B cell (primary cell): Measurements from ENCODE around the gene GPR119. TPM values are rescaled to one million over a fixed set of nuclear protein-coding genes. Genes with fewer than 3 reads are reported as not detected.

ENCODE experiments used
- ATAC-seq: fragments of 200-7000 bp; cut with Tn5 transposase; one replicate; pipeline ENCODE4 v1.10.0; 2021; ENCODE audit warnings: low read depth, mild to moderate bottlenecking, moderate number of reproducible peaks, moderate library complexity
- CTCF ChIA-PET: fragments of 350-600 bp; sonication (Branson Sonifier 250); formaldehyde crosslinking; loops from one replicate; lab custom pipeline; 2021; ENCODE audit warnings: antibody characterized with exemption, inconsistent platforms; lab: Charles Lee
- POLR2A ChIA-PET: fragments of 350-600 bp; sonication (Branson Sonifier 250); formaldehyde crosslinking; loops from one replicate; lab custom pipeline; 2021; ENCODE audit warnings: antibody characterized with exemption; lab: Charles Lee
- DNase-seq: peaks from one replicate; pipeline ENCODE4 v3.0.0; 2013
- H2AFZ ChIP-seq: 2 replicates; pipeline ENCODE4 v1.6.1; 2012; ENCODE audit warnings: mild to moderate bottlenecking, low read depth, low read length; ENCODE audit not compliant: insufficient read depth, poor library complexity, severe bottlenecking
- H3K27ac ChIP-seq, 2 donors: 1 replicate in 1 of 2; 2 replicates in 1 of 2; pipeline ENCODE4 v1.5.1; 2012 to 2013; ENCODE audit warnings: low read length in 2 of 2, mild to moderate bottlenecking in 2 of 2, moderate library complexity in 1 of 2
- H3K27me3 ChIP-seq, 4 experiments: fragments of 200-600 bp in 1 of 4; sonication (generic) in 1 of 4; replicated peaks in 1 of 4; 1 replicate in 2 of 4; 2 replicates in 2 of 4; pipeline versions ENCODE4 v1.6.1 to v1.7.0; 2013 to 2016; ENCODE audit warnings: low read length in 3 of 4, mild to moderate bottlenecking in 2 of 4, mixed read lengths in 1 of 4, moderate library complexity in 1 of 4; ENCODE audit not compliant: insufficient read depth in 4 of 4, control insufficient read depth in 3 of 4; ENCODE audit errors: control extremely low read depth in 1 of 4
- H3K36me3 ChIP-seq, 2 experiments: replicated peaks in 1 of 2; 1 replicate in 1 of 2; 2 replicates in 1 of 2; pipeline versions ENCODE4 v1.6.1 to v1.7.1; 2013; ENCODE audit warnings: low read length in 1 of 2; ENCODE audit not compliant: insufficient read depth in 2 of 2, control insufficient read depth in 1 of 2; ENCODE audit errors: control extremely low read depth in 1 of 2, extremely low read depth in 1 of 2
- H3K4me1 ChIP-seq, 2 donors: fragments of 200-600 bp in 1 of 2; sonication (generic) in 1 of 2; 1 replicate in 1 of 2; 2 replicates in 1 of 2; pipeline versions ENCODE4 v1.5.1 to v1.6.1; 2013 to 2017; ENCODE audit warnings: low read length in 2 of 2; ENCODE audit not compliant: control insufficient read depth in 2 of 2, insufficient read depth in 2 of 2
- H3K4me2 ChIP-seq: replicated peaks from 2 replicates; pipeline ENCODE3; 2012; ENCODE audit warnings: mild to moderate bottlenecking, low read depth, low read length; ENCODE audit not compliant: poor library complexity, severe bottlenecking
- H3K4me3 ChIP-seq, 5 experiments: fragments of 200-600 bp in 1 of 5; sonication (generic) in 1 of 5; 1 replicate in 3 of 5; 2 replicates in 2 of 5; pipeline versions ENCODE4 v1.5.1 to v1.7.0; 2011 to 2016; ENCODE audit warnings: low read length in 4 of 5, mild to moderate bottlenecking in 4 of 5, low read depth in 2 of 5, control low read depth in 1 of 5, moderate library complexity in 1 of 5; ENCODE audit not compliant: insufficient read depth in 1 of 5; ENCODE audit errors: control extremely low read depth in 1 of 5, extremely low read depth in 1 of 5
- H3K79me2 ChIP-seq: fragments of 200-600 bp; sonication (generic); one replicate; pipeline ENCODE4 v1.6.0; 2016; ENCODE audit warnings: low read length; ENCODE audit not compliant: control insufficient read depth, insufficient read depth
- H3K9ac ChIP-seq: fragments of 200-600 bp; sonication (generic); 2 replicates; pipeline ENCODE4 v1.6.1; 2017; ENCODE audit warnings: mild to moderate bottlenecking, low read length, moderate library complexity
- H3K9me3 ChIP-seq, 3 donors: one replicate each; pipeline versions ENCODE4 v1.6.1 to v1.7.1; 2013; ENCODE audit warnings: low read length in 2 of 3; ENCODE audit not compliant: control insufficient read depth in 2 of 3, insufficient read depth in 1 of 3; ENCODE audit errors: control extremely low read depth in 1 of 3
- H4K20me1 ChIP-seq: 2 replicates; pipeline ENCODE4 v1.6.0; 2012; ENCODE audit warnings: mild to moderate bottlenecking, low read length; ENCODE audit not compliant: insufficient read depth, control insufficient read depth, poor library complexity, severe bottlenecking
- H3K27ac Mint-ChIP-seq: one replicate; pipeline ENCODE4 v1.8.0; 2021; ENCODE audit warnings: mixed read lengths
- H3K27me3 Mint-ChIP-seq: one replicate; pipeline ENCODE4 v1.8.0; 2021; ENCODE audit warnings: mixed read lengths
- H3K4me1 Mint-ChIP-seq: one replicate; pipeline ENCODE4 v1.8.0; 2021; ENCODE audit warnings: mixed read lengths
- H3K4me3 Mint-ChIP-seq: one replicate; pipeline ENCODE4 v1.8.0; 2021; ENCODE audit warnings: mixed read lengths
- H3K9me3 Mint-ChIP-seq: one replicate; pipeline ENCODE4 v1.8.0; 2022; ENCODE audit warnings: mixed read lengths; ENCODE audit not compliant: insufficient read depth
- EZH2 ChIP-seq: IDR thresholded peaks from 2 replicates; pipeline ENCODE4 v1.6.1; 2012; ENCODE audit warnings: borderline replicate concordance, low read depth, mild to moderate bottlenecking, moderate library complexity, low read length; ENCODE audit not compliant: insufficient read depth, poor library complexity, severe bottlenecking
- WGBS: methylation state at CpG from one replicate; pipeline ENCODE4 v1.1.5; 2013; ENCODE audit warnings: missing lambda C conversion rate; ENCODE audit not compliant: insufficient coverage; 5-methylcytosine and 5-hydroxymethylcytosine counted together
- intact Hi-C: fragments of 100-400 bp; cut with micrococcal nuclease; formaldehyde crosslinking; loops from one replicate; pipeline ENCODE4 v1.10.0; 2022
- polyA plus RNA-seq: library from polyadenylated mRNA; depleted of rRNA; stranded (reverse); fragments of >200 nt; gene quantifications from 2 replicates; pipeline ENCODE4 v1.2.3, GENCODE V29; 2012
- total RNA-seq, 2 donors: library from RNA; stranded (reverse); fragments of 120-200 nt in 1 of 2; gene quantifications; 1 replicate in 1 of 2; 2 replicates in 1 of 2; pipeline versions ENCODE4 v1.2.3 to v1.2.4, GENCODE V29; 2013 to 2022
- TF ChIP-seq, protein P1 (sequence below): fragments of 200-600 bp; IDR thresholded peaks from one replicate; pipeline ENCODE4 v1.8.0; 2022; ENCODE audit warnings: antibody characterized with exemption, mild to moderate bottlenecking

GPR119 gene
- total and polyA plus RNA-seq, 2 donors (not counting 1 experiment from before 2014, with no cell fraction given) = not detected

DNA sequence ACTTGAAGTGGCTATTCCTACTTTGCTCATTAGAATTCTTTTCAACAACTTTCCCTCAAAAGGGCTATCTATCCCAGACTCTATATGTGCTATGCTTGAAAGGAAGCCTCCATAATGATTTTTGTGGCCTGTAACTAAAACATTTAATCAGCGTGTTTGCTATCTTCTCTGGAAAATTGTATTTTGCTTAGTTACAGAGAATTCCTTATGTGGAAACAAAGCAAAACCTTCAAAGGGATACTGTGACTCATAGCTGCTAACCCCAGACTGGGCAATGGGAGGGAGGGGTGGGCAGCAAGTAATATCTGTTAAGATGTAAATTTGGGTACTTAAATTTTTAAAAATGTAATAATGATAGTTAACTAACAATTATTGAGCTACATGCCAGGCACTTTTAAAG is 42.1 kb downstream of the GPR119 start:
- Mint-ChIP-seq H3K9me3 (no peaks in the 10 kb centered on the region), H3K27ac (no peak overlapping the region), H3K4me3 (no peak overlapping the region), H3K4me1 (peaks cover 16% of the 10 kb centered on the region), H3K27me3 (no peaks in the 10 kb centered on the region)
- H3K4me2 ChIP-seq = no peak overlapping the region
- TF ChIP-seq EZH2 = no peak
- TF ChIP-seq, protein P1, sequence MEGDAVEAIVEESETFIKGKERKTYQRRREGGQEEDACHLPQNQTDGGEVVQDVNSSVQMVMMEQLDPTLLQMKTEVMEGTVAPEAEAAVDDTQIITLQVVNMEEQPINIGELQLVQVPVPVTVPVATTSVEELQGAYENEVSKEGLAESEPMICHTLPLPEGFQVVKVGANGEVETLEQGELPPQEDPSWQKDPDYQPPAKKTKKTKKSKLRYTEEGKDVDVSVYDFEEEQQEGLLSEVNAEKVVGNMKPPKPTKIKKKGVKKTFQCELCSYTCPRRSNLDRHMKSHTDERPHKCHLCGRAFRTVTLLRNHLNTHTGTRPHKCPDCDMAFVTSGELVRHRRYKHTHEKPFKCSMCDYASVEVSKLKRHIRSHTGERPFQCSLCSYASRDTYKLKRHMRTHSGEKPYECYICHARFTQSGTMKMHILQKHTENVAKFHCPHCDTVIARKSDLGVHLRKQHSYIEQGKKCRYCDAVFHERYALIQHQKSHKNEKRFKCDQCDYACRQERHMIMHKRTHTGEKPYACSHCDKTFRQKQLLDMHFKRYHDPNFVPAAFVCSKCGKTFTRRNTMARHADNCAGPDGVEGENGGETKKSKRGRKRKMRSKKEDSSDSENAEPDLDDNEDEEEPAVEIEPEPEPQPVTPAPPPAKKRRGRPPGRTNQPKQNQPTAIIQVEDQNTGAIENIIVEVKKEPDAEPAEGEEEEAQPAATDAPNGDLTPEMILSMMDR = no peak
- no peak overlapping the region for H2AFZ ChIP-seq
- WGBS = no CpG with 5 or more reads among the region's 1 CpG
- H3K9me3 ChIP-seq = no peaks in the 10 kb centered on the region
- no peak overlapping the region for H3K27ac ChIP-seq
- ChIA-PET CTCF (no interaction called here), POLR2A (no interaction called here)
- H3K9ac ChIP-seq = no peak overlapping the region
- H3K79me2 ChIP-seq = no peaks in the 10 kb centered on the region
- no peak for DNase-seq
- H3K4me3 ChIP-seq = no peak overlapping the region
- intact Hi-C loops = no loop called here
- no peaks in the 10 kb centered on the region for H3K27me3 ChIP-seq
- ATAC-seq = no peak
- H4K20me1 ChIP-seq = no peaks in the 10 kb centered on the region
- peaks cover 0 to 1% of the 10 kb centered on the region in 2 experiments for H3K36me3 ChIP-seq
- peaks cover 4 to 7% of the 10 kb centered on the region in 2 donors for H3K4me1 ChIP-seq

DNA sequence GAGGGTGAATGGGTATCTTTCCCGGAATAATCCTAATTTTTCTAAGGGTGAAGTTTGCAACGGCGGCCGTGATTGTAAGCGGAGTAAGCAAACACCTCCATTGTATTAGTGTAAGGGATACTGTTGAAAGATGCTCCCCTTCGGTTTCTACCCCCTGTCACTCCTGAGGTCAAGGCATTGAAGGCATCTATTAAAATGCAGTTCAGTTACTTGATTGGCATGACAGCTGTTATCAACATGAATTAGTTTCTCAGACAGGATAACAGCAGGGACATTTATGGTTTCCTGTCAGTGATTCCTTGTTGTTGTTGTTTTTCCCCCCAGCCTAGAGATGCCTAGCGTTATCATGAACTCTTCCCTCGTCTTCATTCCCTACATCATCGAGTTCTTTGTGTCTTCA is 45.2 kb downstream of the GPR119 start:
- POLR2A ChIA-PET = no interaction called here
- no peak for DNase-seq

More for the DNA sequence above, 45.2 kb downstream of the GPR119 start:
- peaks cover 4 to 7% of the 10 kb centered on the region in 2 donors for H3K4me1 ChIP-seq
- H3K9ac ChIP-seq = peak overlapping the region; percentile 73
- peaks cover 0 to 1% of the 10 kb centered on the region in 2 experiments for H3K36me3 ChIP-seq
- H3K27me3 ChIP-seq = no peaks in the 10 kb centered on the region
- Mint-ChIP-seq H3K9me3 (no peaks in the 10 kb centered on the region), H3K27ac (peak overlapping the region; percentile 88), H3K4me1 (peaks cover 16% of the 10 kb centered on the region), H3K27me3 (no peaks in the 10 kb centered on the region), H3K4me3 (peak overlapping the region; percentile 93)
- TF ChIP-seq EZH2 = no peak
- TF ChIP-seq, protein P1 = no peak
- peak overlapping the region; percentile 12 to 83 for H3K27ac ChIP-seq
- CTCF ChIA-PET = no interaction called here
- H3K79me2 ChIP-seq = no peaks in the 10 kb centered on the region
- H3K4me2 ChIP-seq = peak overlapping the region; percentile 73
- H3K9me3 ChIP-seq = no peaks in the 10 kb centered on the region
- no peak for ATAC-seq
- peak overlapping the region; percentile 24 to 77 (median 67) for H3K4me3 ChIP-seq
- intact Hi-C loops = loop anchor here (1.0 kb wide), 1 partner anchor 61 kb away; the partner anchor contains the start of gene RBMX2
- no CpG with 5 or more reads among the region's 9 CpGs for WGBS
- no peaks in the 10 kb centered on the region for H4K20me1 ChIP-seq
- H2AFZ ChIP-seq = peak overlapping the region; percentile 85
